ENCODE results near the gene IGFL1.

- no peak for TF ChIP-seq POLR2A (IDR thresholded peaks at IDR 0.05)
- TF ChIP-seq CTCF (IDR thresholded peaks at IDR 0.05), result no peak
- no peak for TF ChIP-seq POLR2AphosphoS5 (IDR thresholded peaks at IDR 0.05; ENCODE audit: insufficient read depth in 1 of 2, low read depth in 1 of 2)
Measured at GRCh38 chr19:46198756-46199155, 30.8 kb upstream of the IGFL1 start.

Measured in vagina (tissue), 2 donors.